COLO668 (cell line): ENCODE results near the gene SLC66A2.

Experiments used
- DNase-seq: peaks from one replicate; lab custom pipeline; 2025; ENCODE audit not compliant: unreplicated experiment; lab: John Stamatoyannopoulos, UW

Gene SLC66A2

DNA sequence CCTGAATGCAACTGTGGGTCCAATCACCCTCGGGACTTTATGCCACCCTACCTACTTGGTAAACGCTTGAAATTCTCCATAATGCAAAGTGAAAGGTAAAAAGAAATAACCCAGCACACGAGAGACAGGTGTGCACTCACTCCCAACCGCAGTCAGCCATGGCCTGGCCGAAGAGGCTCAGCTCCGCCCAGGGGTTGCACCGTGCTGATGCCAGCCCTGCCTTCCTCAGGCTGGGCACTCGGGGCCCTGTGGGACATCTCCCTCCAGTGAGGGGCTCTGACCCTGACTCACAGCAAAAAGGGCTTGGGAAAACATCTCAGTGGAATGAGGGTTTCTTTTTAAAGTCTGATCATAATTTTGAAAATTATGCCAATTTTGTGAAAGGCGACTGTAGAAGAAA, 13.3 kb downstream of the SLC66A2 start:
- no peak for DNase-seq

DNA sequence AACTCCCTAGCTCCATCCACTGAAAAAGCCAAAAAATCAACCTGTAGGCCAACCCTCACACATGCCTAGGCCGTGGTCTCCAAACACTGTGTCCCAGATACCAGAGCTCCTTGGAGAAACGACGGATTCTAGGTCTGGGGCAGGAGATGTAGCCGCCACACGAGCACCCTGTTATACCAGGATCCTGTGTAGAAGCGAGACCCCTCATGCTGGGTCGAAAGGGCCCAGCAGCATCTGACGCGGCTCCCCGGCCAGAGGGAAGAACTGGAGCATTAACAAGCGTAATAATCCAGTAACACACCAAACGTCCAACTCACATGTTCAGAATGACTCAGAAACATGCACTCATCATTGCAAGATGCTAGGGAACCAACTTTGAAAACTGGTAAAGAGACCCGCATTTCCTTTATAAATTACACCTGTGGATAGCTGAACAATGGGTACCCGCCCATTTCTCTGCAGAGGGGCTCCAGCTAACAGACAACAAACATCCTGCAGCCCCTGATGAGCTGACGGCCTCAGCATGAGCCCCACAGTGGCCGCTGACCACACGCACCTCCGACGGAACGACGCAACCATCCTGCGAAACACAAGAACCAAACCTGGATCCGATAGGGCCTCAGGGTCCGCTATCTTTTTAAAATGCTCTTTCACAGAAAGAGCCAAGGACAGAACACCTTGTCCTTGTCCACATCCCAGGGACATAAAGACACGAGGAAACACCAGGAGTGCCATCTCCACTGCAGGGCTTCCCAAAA, 14.2 kb downstream of the SLC66A2 start:
- DNase-seq: no peak

DNA sequence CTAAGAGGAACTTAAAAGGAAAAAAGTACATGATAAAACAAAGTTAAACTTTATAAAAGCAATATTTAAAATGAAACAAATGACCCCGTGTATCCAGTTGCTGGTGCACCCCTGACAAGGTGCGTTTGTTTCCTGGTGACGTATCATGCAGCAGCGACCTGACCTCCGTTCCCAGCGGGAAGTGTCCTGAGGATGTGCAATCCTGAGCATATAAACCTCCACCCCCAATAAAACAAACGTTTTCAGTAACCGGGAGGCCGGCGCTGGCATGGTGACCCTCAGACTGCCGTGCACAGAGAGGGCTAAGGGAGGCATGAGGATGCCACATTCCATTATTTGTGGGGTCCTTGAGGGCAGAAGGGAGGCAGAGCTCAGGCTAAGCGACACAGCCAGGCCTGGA, 14.8 kb downstream of the SLC66A2 start:
- DNase-seq: no peak

DNA sequence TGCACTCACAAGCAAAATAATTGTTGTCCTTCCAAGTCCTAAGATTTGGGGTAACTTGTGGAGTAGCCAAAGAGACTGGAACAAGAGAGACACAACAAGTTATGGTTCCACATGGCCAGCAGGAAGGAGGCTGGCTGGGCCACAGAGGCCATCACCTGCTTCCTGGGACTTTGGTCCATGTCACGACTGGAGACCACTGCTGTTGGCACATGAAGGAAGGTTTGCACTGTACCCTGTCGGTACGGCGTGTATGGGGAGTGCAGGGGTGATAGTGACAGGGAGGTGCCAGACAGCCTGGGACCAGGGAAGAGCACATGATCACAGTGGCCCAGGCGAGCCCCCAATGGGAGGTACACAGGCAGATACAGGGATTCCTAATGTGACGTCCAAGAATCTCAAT, 15.5 kb downstream of the SLC66A2 start:
- no peak for DNase-seq

DNA sequence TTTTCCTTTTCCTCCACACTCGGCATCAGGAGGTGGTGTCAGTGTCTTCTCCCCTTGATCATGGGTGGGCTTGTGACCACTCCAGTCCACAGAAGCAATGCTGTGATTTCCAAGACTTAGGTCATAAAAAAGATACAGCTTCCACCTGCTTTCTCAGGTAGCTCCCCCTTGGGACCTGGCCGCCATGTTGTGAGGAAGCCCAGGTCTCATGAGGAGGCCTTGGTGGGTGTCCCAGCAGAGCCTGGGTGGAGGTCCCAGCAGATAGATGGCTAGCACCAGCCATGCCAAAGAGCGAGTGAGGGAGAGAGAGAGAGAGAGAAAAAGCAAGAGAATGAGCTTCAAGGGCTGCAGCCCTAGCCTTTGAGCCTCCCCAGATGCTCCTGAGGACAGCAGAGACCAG, 16.0 kb downstream of the SLC66A2 start:
- no peak for DNase-seq

DNA sequence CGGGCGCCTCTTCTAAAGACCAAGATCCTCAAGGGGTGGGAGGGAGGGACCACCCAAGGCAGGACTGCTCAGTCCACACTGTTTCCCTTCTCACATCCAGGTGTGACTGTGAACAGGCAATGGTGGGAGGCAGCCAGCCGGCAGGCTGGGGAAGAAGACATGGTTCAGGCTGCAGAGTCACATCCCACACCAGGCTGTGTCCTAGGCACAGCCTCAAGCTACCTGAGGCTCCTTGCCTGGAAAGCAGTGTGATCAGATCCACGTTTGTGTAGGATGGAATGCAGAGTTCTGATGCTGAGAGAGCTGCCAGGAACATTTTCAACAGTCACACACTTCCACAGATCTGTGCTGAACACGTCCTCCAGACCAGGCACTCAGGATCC, 16.4 kb downstream of the SLC66A2 start:
- DNase-seq: no peak

DNA sequence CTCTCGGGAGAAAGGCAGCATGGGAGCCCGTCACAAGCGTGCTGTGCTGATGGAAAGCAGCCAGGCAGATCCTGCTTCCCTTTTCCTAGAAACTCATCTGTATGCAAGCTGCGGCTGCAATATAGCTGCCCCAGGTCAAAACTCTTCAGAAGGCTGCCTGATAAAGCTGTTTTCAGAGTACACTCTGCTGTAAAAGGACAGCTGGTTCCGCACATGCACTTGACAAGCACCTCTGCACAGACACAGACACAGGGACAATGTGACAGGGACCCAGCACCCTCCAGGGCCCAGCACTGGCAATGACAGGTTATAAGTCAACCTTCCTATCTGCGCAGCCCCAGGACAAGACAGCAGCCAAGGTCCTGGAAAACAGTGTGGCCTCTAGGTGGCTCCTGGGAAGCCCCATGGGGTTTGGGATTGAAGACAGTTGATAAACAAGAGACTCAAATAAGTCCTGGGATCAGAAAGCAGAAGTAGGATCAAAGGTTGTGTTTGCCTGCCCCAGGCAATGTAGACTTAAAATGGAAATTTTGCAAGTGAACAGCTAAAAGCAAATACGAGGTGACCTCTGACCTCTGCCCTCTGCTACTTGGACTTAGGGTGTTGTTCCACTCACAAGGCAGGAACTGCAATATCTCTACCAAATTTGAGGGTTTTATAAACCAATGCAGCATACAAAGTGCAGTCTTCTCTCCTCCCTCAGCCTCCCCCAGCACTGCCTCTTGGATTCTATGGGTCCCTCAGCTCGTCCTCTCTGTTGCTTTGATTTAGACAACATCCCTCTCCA, 16.9 kb downstream of the SLC66A2 start:
- DNase-seq: no peak

DNA sequence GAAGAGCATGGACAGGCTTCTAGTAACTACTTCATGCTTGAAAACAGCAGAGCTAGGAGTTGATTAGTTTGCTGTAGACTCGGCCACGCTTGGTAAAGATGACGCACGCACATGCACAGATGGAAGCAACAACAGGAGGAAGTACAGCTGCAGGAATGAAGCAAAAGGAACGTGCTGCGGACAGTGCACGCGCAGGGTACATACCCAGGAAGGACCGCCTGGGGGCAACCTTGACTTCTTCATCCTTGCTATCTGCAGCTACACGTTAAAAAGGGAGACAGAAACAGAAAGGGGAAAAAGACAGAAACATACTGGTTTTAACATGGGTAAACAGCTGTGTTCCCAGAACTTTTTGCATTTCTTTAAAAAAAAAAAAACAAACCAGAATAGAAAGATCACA, 17.7 kb downstream of the SLC66A2 start:
- no peak for DNase-seq

DNA sequence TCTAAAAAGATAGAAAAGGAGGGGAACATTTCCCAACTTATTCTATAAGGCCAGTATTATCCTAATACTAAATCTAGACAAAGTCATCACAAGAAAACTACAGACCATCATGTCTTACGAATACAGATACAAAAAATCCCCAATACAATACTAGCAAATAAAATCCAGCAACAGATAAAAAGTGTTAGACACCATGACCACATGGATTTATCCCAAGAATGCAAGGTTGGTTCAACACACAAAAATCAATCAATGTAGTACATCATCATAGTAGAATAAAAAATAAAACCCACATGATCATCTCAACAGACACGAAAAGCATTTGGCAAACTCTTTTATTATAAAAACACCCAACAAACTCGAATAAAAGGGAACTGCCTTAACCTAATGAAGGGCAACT, 18.5 kb downstream of the SLC66A2 start:
- no peak for DNase-seq

DNA sequence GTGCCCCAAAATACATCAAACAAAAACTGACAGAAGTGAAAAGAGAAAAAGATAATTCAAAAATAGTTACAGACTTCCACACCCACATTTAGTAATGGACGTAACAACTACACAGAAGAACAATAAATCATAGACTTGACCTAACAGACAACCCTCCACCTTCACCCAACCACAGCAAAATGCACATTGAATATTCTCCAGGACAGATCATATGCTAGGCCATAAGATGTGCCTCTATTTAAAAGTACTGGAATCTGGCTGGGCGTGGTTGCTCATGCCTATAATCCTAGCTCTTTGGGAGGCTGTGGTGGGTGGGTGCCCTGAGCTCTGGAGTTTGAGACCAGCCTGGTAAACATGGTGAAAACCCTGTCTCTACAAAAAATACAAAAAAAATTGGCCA, 20.0 kb downstream of the SLC66A2 start:
- no peak for DNase-seq

DNA sequence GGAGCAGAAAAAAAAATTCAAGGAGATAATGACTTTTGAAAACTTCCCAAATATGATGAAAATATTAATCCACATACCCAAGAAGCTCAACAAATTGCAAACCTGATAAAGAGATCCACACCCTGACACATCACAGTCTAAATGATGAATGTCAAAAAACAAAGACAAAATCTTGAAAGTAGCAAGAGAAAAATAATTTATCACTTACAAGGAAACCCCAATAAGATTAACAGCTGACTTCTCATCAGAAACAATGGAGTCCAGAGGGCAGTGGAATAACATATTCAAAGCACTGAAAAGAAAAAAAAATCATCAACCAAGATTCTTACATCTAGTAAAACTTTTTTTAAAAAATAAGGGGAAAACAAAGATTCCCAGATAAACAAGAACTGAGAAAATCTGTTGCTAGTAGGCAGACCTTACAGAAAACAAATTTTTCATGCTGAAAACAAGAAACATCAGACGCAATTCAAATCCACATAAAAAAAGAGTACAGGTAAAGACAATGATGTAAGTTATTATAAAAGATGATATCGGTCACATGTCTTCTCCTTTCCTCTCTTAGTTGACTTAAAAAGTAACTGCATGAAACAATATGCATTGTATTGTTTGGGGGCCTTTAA, 21.3 kb downstream of the SLC66A2 start:
- DNase-seq: no peak

DNA sequence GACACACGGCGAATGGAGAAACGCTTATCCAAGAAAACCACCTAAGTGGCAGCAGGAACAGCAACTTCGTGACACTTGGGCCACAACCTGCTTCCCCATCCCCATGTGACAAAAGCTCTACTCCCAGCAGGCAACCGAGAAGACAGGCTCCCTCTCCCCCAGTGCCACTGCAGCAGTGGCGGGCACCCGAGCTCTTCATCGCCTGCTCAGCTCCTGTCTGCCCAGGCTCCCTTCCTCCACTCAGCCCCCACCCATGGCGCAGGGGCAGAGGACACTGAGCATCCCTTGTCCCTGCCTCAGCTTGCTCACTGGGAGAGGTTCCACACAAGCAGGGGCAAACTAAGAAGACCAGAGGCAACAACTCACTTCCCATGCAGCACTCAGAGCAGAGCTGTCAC, 22.9 kb downstream of the SLC66A2 start:
- no peak for DNase-seq

DNA sequence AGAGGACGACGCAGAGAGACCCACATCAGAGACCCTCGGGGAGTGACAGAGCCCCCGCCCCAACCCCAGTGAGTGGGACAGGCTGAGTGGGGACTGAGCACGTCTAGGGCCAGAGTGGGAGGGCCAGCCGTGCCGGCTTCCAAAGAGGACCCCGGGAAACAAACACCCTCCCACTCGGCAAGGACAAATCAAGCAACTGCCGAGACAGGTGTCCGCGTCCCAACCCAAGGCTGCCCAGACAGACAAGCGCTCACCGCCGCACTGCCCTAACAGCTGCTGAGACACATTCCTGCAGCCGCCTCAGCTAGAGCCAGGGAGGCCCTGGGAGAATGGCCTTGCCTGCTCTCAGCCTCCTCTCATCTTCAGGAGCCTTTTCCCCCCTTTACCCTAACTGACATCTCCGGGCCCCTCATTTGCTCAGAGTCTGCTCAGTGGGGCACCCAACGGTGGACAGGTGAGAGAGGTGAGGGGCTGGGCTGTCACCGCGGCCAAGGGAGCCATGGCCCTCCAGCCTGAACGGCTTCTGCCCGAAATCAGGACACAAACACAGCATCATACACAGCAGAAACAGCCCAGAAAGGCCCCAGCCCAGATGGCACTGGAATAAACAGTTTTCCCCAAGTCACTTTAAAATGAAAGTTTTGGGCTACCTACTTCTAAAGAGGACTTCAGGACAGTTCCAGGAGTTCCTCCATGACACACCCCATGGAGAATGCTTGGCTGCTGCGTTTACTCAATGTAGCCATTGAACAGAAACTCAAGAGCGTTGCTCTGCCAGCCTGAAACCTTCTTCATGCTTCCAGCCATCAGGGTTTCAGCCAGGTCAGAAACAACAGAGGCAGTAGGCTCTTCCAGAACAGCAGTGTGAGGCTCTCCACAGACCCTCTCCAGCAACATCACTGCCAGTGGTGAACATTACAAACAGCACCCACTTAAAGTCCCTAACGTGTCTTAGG, 23.6 kb downstream of the SLC66A2 start:
- DNase-seq: no peak

DNA sequence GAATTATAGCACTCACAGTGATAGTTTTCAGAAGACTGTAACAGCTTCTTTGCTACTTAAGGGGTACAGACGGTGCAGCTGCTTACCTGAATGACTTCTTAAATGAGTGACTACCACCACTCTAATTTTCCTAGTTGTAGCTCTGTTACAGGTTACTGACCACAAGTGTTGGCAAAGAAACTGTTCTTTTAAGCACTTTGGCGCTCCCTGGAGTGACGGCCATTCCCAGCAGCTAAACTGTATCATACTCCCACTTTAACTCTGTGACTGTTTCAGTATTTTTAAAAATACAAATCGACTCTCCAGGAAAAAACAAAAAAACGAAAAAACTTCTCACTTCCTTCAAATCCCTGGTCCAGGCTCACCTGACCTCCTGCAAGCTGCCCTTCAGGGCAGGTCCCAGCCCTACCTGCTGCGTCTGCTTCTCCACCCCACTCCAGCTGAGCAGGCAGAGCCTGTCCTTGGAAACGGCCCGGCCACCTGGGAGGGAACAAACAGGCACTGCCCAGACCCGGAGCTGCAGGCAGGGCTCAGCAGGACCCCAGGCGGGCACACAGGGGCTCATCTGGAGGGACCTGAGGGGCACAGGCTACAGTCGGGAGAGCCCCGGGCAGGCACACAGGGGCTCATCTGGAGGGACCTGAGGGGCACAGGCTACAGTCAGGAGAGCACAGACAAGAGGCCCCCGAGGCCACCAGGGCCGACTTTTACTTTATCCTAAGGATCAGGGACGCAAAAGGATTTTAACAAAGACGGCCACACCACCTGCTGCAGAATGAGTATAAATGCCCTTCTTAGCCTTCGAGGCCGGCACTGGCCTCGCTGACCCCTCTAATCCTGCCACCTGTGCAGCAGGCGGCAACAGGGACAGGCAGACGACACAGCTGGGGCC, 24.5 kb downstream of the SLC66A2 start:
- no peak for DNase-seq

DNA sequence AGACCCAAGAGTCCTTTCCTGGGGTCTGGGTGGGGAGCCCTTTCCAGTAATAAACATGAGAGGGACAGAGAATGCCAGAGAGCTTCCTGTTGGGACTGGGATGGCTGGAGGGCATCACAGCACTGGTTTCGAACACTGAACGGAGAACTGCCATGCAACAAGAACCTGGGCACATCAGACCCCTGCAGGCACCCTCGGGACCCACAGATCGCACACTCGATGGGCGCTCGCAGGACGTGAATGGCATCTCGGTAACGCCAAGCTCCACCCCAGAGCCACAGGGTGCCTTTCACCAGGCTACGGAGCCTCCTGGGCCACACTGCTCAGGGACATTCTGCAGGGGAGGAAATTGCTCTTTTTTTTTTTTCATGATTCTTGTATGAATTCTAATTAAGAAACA, 25.1 kb downstream of the SLC66A2 start:
- no peak for DNase-seq

DNA sequence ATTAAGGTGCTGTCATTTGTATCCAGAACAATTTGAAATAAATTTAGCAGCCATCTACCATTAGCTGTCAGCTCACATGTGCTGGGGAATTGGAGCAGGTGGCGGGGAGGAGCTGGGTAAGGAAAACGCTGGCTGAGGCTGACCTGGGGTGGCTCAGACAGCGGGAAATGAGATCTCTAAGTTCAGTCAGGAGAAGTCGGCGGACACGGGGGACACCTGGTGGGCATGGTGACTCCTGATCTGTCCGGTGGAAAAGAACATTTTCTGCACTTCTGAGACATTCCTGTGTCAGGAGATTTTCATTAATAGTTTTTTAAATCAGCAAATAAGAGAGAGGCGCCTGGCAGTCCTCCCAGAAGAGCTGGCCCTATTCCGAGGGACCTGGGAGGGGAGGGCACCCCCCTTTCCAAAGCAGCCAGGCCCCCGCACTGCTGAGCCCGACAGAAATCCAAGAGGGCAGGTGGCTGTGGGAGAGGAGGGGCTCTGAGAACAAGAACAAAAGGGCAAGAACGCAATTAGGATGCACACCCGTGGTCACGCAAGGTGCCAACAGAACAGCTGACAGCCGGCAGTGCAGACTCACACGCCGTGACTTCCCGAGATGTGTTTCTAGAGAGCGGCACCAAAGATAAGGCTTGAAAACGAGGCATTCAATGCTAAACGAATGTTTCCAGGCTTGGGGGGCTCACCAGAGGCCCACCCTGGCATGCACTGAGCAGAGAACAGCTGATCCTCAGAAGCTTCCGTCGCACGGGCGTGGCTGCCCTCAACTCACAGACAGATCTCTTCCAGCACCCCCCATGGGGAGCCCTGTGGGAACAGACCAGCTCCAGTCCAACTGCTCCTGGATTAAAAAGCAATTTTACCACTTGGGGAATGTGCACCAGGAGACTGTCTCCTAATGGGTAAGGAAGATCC, 26.4 kb downstream of the SLC66A2 start:
- DNase-seq: no peak

DNA sequence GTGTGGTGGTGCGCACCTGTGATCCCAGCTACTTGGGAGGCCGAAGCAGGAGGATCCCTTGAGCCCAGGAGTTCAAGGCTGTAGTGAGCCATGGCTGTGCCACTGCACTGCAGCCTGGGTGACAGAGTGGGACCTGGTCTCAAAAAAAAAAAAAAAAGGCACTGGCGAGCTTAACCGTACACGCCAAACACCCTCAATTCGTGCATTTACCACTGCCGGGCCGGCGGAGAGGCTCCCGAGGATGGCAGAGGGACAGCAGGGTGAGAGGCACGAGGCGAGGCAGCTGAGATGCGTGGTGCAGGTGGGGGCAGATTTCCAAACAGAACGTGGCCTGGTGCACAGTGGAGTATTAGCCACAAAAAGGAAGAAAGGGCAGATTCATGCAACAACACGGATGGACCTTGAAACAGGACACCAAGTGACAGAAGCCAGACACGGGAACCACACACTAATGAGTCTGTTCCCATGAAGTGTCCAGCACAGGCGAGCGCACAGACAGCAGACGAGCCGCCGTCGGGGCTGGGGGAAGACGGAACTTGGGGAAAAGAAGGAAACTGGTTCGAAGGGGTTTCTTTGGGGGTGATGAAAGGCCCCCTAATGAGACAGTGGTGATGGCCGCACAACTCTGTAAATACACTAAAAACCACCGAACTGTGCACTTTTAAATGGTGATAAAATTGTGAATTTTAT, 27.4 kb downstream of the SLC66A2 start:
- no peak for DNase-seq

DNA sequence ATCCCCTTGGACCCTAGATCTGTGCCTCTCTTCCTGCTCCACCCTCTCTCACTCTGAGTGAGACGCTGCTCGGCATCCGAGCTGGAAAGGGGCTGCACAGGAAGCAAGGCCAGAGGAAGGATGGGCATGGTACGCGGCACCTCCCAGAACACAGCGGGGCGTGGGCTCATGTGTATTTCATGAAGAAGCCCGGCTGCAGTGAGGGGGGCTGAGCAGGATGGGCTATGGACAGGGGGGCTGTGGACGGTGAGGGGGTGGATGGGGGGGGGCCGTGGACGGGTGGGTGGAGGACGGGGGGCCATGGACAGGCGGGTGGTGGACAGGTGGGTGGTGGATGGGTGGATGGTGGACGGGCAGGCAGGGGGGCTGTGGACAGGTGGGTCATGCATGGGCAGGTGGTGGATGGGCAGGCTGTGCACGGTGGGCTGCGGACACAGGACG, 28.5 kb downstream of the SLC66A2 start:
- no peak for DNase-seq
